Neural progenitor cell (in vitro differentiated cells): ENCODE data around the gene SLC6A17. TPM values are rescaled to one million over a fixed set of nuclear protein-coding genes. Genes with fewer than 3 reads are reported as not detected.

Experiments
- DNase-seq: peaks from one replicate; pipeline ENCODE4 v3.0.0-alpha.2; 2016; ENCODE audit warnings: low spot score
- H2AFZ ChIP-seq: fragments of 200-600 bp; sonication (generic); replicated peaks from 2 replicates; pipeline ENCODE4 v1.6.1; 2016; ENCODE audit warnings: antibody characterized with exemption
- H3F3A ChIP-seq: fragments of 200-600 bp; sonication (generic); 2 replicates; pipeline ENCODE4 v1.6.1; 2016; ENCODE audit warnings: antibody characterized with exemption, low read depth
- H3K27ac ChIP-seq: fragments of 200-600 bp; sonication (generic); 2 replicates; pipeline ENCODE4 v1.5.1; 2016; ENCODE audit warnings: mild to moderate bottlenecking
- H3K27me3 ChIP-seq: fragments of 200-600 bp; sonication (generic); 2 replicates; pipeline ENCODE4 v1.6.1; 2016; ENCODE audit warnings: mild to moderate bottlenecking, moderate library complexity
- H3K36me3 ChIP-seq: fragments of 200-600 bp; sonication (generic); 2 replicates; pipeline ENCODE4 v1.5.1; 2016
- H3K4me1 ChIP-seq: fragments of 200-600 bp; sonication (generic); 2 replicates; pipeline ENCODE4 v1.6.1; 2016; ENCODE audit warnings: mixed run types
- H3K4me2 ChIP-seq: fragments of 200-600 bp; sonication (generic); 2 replicates; pipeline ENCODE4 v1.6.1; 2016
- H3K4me3 ChIP-seq: fragments of 200-600 bp; sonication (generic); 2 replicates; pipeline ENCODE4 v1.5.1; 2016
- H3K79me2 ChIP-seq: fragments of 200-600 bp; sonication (generic); 2 replicates; pipeline ENCODE4 v1.6.1; 2016; ENCODE audit warnings: low read depth
- H3K9ac ChIP-seq: fragments of 200-600 bp; sonication (generic); 2 replicates; pipeline ENCODE4 v1.6.1; 2016
- H3K9me3 ChIP-seq: fragments of 200-600 bp; sonication (generic); 2 replicates; pipeline ENCODE4 v1.5.1; 2016; ENCODE audit warnings: low read depth
- H4K20me1 ChIP-seq: fragments of 200-600 bp; sonication (generic); 2 replicates; pipeline ENCODE4 v1.6.1; 2016; ENCODE audit warnings: low read depth
- H3K27ac Mint-ChIP-seq: 3 replicates; pipeline ENCODE4 v1.8.0; 2021; ENCODE audit warnings: mixed read lengths
- H3K27me3 Mint-ChIP-seq: 2 replicates; pipeline ENCODE4 v1.8.0; 2022; ENCODE audit warnings: low read depth, mild to moderate bottlenecking, inconsistent platforms, moderate library complexity, mixed read lengths; ENCODE audit not compliant: insufficient read depth
- H3K36me3 Mint-ChIP-seq: 3 replicates; pipeline ENCODE4 v1.8.0; 2021; ENCODE audit warnings: mixed read lengths
- H3K4me1 Mint-ChIP-seq: 3 replicates; pipeline ENCODE4 v1.8.0; 2021; ENCODE audit warnings: mixed read lengths
- H3K4me3 Mint-ChIP-seq: 3 replicates; pipeline ENCODE4 v1.8.0; 2021; ENCODE audit warnings: mild to moderate bottlenecking, moderate library complexity, mixed read lengths
- H3K9me3 Mint-ChIP-seq: 3 replicates; pipeline ENCODE4 v1.8.0; 2020; ENCODE audit warnings: mixed read lengths
- EZH2 ChIP-seq: fragments of 200-600 bp; sonication (generic); IDR thresholded peaks from 2 replicates; pipeline ENCODE4 v1.6.1; 2017; ENCODE audit warnings: antibody characterized with exemption, mild to moderate bottlenecking, moderate library complexity
- EZH2phosphoT487 ChIP-seq: fragments of 200-600 bp; sonication (generic); IDR thresholded peaks from 2 replicates; pipeline ENCODE4 v1.6.1; 2017; ENCODE audit warnings: antibody characterized with exemption
- total RNA-seq: library from RNA; depleted of rRNA; stranded (reverse); fragments of >200 nt; gene quantifications from 2 replicates; pipeline ENCODE4 v1.2.3, GENCODE V29; 2015; ENCODE audit warnings: low replicate concordance
- TF ChIP-seq, protein P1 (sequence below): fragments of 200-600 bp; sonication (generic); IDR thresholded peaks from 2 replicates; pipeline ENCODE4 v1.5.1; 2017; ENCODE audit warnings: antibody characterized with exemption, mild to moderate bottlenecking

The SLC6A17 gene
- total RNA-seq, 1 donor from 2014 or later, result not detected

- TF ChIP-seq EZH2phosphoT487, result no peak
- no peak for TF ChIP-seq EZH2
- TF ChIP-seq, protein P1, sequence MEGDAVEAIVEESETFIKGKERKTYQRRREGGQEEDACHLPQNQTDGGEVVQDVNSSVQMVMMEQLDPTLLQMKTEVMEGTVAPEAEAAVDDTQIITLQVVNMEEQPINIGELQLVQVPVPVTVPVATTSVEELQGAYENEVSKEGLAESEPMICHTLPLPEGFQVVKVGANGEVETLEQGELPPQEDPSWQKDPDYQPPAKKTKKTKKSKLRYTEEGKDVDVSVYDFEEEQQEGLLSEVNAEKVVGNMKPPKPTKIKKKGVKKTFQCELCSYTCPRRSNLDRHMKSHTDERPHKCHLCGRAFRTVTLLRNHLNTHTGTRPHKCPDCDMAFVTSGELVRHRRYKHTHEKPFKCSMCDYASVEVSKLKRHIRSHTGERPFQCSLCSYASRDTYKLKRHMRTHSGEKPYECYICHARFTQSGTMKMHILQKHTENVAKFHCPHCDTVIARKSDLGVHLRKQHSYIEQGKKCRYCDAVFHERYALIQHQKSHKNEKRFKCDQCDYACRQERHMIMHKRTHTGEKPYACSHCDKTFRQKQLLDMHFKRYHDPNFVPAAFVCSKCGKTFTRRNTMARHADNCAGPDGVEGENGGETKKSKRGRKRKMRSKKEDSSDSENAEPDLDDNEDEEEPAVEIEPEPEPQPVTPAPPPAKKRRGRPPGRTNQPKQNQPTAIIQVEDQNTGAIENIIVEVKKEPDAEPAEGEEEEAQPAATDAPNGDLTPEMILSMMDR, result no peak
- no peak for DNase-seq
- Mint-ChIP-seq H3K27me3 (peaks cover 9% of the 10 kb centered on the region), H3K27ac (no peak overlapping the region), H3K4me1 (peaks cover 3% of the 10 kb centered on the region), H3K4me3 (no peak overlapping the region), H3K36me3 (no peaks in the 10 kb centered on the region), H3K9me3 (no peaks in the 10 kb centered on the region)
- Histone ChIP-seq H3K27me3 (no peaks in the 10 kb centered on the region), H3F3A (no peaks in the 10 kb centered on the region), H3K4me1 (no peaks in the 10 kb centered on the region), H3K4me3 (no peak overlapping the region), H2AFZ (no peak overlapping the region), H3K36me3 (no peaks in the 10 kb centered on the region), H3K79me2 (no peaks in the 10 kb centered on the region), H3K9me3 (no peaks in the 10 kb centered on the region), H4K20me1 (no peaks in the 10 kb centered on the region), H3K9ac (no peak overlapping the region), H3K4me2 (no peak overlapping the region), H3K27ac (no peak overlapping the region)
Measured at GRCh38 chr1:110112656-110113055, 37.6 kb upstream of the SLC6A17 start.

DNA sequence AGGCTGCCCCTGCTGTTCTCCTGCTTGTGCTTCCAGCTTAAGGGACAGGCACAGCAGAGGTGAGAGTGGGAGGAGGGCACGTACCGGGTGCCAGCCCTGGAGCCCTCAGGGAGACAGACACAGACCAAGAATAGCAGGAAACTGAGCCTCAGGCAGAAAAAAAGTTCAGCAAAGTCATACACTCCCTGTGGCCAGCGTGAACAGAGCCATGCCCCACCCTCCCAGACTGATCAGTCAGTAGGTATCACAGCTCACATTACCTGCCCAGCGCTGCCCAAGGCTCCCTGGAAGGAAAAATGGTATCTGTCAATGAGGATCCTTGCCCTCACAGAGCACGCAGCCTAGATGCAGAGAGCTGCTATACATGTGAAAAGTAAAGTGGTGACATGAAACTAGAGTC is 36.7 kb upstream of the SLC6A17 start:
- H3K4me1 Mint-ChIP-seq, result peaks cover 3% of the 10 kb centered on the region
- TF ChIP-seq, protein P1, result no peak
- TF ChIP-seq EZH2 (no peak), EZH2phosphoT487 (no peak)
- no peaks in the 10 kb centered on the region for H3K36me3 Mint-ChIP-seq

DNA sequence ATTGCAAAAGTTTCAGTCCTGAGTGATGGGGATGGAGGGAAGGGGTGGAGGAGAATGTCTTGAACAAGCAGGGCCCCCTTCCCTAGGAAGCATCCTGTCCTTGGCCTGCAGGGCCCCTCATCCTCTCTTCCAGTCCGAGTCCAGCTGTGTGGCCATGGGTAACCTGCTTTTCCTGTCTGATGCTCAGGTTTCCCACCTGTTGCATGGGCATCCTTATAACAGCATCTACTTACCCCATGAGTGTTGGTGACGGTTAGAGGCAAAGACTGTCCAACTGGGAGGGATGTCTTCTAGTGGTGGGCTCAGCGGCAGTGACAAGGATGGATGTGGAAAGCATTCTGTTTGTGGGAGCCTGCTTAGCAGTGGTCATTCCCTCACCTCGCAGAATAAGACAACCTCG is 36.1 kb upstream of the SLC6A17 start:
- Histone ChIP-seq H3K36me3 (no peaks in the 10 kb centered on the region), H3K9ac (no peak overlapping the region), H3K79me2 (no peaks in the 10 kb centered on the region), H3K4me3 (no peak overlapping the region), H3K27me3 (no peaks in the 10 kb centered on the region), H2AFZ (no peak overlapping the region), H3K9me3 (no peaks in the 10 kb centered on the region), H3K4me2 (no peak overlapping the region), H3K4me1 (no peaks in the 10 kb centered on the region), H3F3A (no peaks in the 10 kb centered on the region), H3K27ac (no peak overlapping the region), H4K20me1 (no peaks in the 10 kb centered on the region)
- peaks cover 11% of the 10 kb centered on the region for H3K27me3 Mint-ChIP-seq
- no peaks in the 10 kb centered on the region for H3K36me3 Mint-ChIP-seq
- H3K9me3 Mint-ChIP-seq, result no peaks in the 10 kb centered on the region
- no peak overlapping the region for H3K27ac Mint-ChIP-seq
- peaks cover 3% of the 10 kb centered on the region for H3K4me1 Mint-ChIP-seq
- H3K4me3 Mint-ChIP-seq, result no peak overlapping the region
- TF ChIP-seq EZH2phosphoT487 (no peak), EZH2 (no peak)
- TF ChIP-seq, protein P1, result no peak
- DNase-seq, result no peak

More for the DNA sequence above, 36.7 kb upstream of the SLC6A17 start:
- no peaks in the 10 kb centered on the region for H3K4me1 ChIP-seq
- DNase-seq, result no peak
- no peaks in the 10 kb centered on the region for H3K9me3 Mint-ChIP-seq
- H3K4me3 Mint-ChIP-seq, result no peak overlapping the region
- no peaks in the 10 kb centered on the region for H3K9me3 ChIP-seq
- no peaks in the 10 kb centered on the region for H3K36me3 ChIP-seq
- H3K9ac ChIP-seq, result no peak overlapping the region
- no peak overlapping the region for H3K27ac Mint-ChIP-seq
- no peaks in the 10 kb centered on the region for H4K20me1 ChIP-seq
- H3K79me2 ChIP-seq, result no peaks in the 10 kb centered on the region
- no peak overlapping the region for H2AFZ ChIP-seq
- no peak overlapping the region for H3K4me3 ChIP-seq
- H3F3A ChIP-seq, result no peaks in the 10 kb centered on the region
- no peak overlapping the region for H3K4me2 ChIP-seq
- peaks cover 11% of the 10 kb centered on the region for H3K27me3 Mint-ChIP-seq
- no peak overlapping the region for H3K27ac ChIP-seq
- H3K27me3 ChIP-seq, result no peaks in the 10 kb centered on the region
